Measurements from ENCODE around the gene ARHGAP42.

Gene ARHGAP42

DNA sequence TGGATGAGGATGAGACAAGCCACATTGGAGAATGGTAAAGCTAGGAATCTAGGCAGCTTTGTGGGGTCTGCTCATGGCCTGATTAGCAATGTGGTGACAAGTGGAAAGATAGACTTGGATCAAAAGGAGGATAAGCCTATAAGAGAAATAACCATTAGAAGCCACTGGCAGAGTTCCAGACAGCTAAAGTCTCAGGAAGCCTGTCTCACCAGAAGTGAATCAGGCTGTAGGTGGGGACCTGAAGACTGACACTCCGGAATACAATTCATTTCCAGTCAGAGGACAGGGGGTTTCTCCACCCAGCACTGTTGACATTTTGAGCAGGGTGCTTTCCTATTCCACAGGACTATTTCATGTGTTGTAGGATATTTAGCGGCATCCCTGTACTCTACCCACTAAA, 129.7 kb downstream of the ARHGAP42 start:
- H2AFZ ChIP-seq (ENCODE audit: low read depth, low read length): no peak overlapping the region
- DNase-seq: no peak

DNA sequence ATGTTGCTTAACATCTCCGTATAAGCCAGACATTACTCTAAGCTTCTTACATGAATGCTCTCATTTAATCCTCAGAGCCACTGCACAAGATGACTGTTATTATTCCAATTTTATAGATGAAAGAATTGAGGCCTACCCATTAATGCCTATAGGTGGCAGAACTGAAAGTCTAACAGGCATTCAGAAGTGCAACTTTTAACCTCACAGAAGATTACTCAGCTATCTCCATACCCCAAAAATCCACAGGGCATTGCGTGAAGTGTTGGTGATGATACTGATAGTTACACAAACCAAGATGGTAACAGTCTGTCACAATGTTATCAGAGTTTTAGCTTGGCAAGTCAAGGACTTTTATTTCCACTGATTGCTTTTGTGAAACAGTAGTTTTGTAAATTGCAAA, 130.5 kb downstream of the ARHGAP42 start:
- Histone ChIP-seq H3K36me3 (ENCODE audit: insufficient read depth, low read length) (no peaks in the 10 kb centered on the region), H2AFZ (ENCODE audit: low read depth, low read length) (no peak overlapping the region), H3K4me1 (ENCODE audit: insufficient read depth, low read length) (no peaks in the 10 kb centered on the region), H3K4me2 (ENCODE audit: insufficient read depth, low read length) (no peak overlapping the region), H4K20me1 (ENCODE audit: insufficient read depth, low read length) (no peaks in the 10 kb centered on the region), H3K79me2 (ENCODE audit: insufficient read depth, low read length) (no peaks in the 10 kb centered on the region), H3K9ac (ENCODE audit: low read depth, low read length) (no peak overlapping the region), H3K4me3 (ENCODE audit: low read depth in 1 of 2, low read length in 2 of 2) (no peak overlapping the region), H3K27me3 (ENCODE audit: insufficient read depth, low read length, poor library complexity) (no peaks in the 10 kb centered on the region), H3K9me3 (ENCODE audit: insufficient read depth, low read length, severe bottlenecking) (no peaks in the 10 kb centered on the region), H3K27ac (ENCODE audit: low read length) (no peak overlapping the region)
- DNase-seq: no peak
- no peak for ATAC-seq (ENCODE audit: insufficient read depth, low read depth)
- TF ChIP-seq EZH2 (IDR thresholded peaks at IDR 0.05; ENCODE audit: borderline replicate concordance, low read depth, low read length, severe bottlenecking): no peak
- TF ChIP-seq, protein P1, sequence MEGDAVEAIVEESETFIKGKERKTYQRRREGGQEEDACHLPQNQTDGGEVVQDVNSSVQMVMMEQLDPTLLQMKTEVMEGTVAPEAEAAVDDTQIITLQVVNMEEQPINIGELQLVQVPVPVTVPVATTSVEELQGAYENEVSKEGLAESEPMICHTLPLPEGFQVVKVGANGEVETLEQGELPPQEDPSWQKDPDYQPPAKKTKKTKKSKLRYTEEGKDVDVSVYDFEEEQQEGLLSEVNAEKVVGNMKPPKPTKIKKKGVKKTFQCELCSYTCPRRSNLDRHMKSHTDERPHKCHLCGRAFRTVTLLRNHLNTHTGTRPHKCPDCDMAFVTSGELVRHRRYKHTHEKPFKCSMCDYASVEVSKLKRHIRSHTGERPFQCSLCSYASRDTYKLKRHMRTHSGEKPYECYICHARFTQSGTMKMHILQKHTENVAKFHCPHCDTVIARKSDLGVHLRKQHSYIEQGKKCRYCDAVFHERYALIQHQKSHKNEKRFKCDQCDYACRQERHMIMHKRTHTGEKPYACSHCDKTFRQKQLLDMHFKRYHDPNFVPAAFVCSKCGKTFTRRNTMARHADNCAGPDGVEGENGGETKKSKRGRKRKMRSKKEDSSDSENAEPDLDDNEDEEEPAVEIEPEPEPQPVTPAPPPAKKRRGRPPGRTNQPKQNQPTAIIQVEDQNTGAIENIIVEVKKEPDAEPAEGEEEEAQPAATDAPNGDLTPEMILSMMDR (IDR thresholded peaks at IDR 0.05; ENCODE audit: borderline replicate concordance, extremely low read depth, low read length, poor library complexity, severe bottlenecking): no peak

More for the DNA sequence above, 129.7 kb downstream of the ARHGAP42 start:
- no peaks in the 10 kb centered on the region for H3K36me3 ChIP-seq (ENCODE audit: insufficient read depth, low read length)
- H3K9me3 ChIP-seq (ENCODE audit: insufficient read depth, low read length, severe bottlenecking): no peaks in the 10 kb centered on the region
- no peak overlapping the region for H3K27ac ChIP-seq (ENCODE audit: low read length)
- no peak overlapping the region for H3K4me3 ChIP-seq (ENCODE audit: low read depth in 1 of 2, low read length in 2 of 2)
- no peaks in the 10 kb centered on the region for H3K27me3 ChIP-seq (ENCODE audit: insufficient read depth, low read length, poor library complexity)
- H3K4me2 ChIP-seq (ENCODE audit: insufficient read depth, low read length): no peak overlapping the region
- H3K4me1 ChIP-seq (ENCODE audit: insufficient read depth, low read length): no peaks in the 10 kb centered on the region
- no peak for ATAC-seq (ENCODE audit: insufficient read depth, low read depth)
- no peak for TF ChIP-seq EZH2 (IDR thresholded peaks at IDR 0.05; ENCODE audit: borderline replicate concordance, low read depth, low read length, severe bottlenecking)
- TF ChIP-seq, protein P1 (IDR thresholded peaks at IDR 0.05; ENCODE audit: borderline replicate concordance, extremely low read depth, low read length, poor library complexity, severe bottlenecking): no peak
- no peaks in the 10 kb centered on the region for H4K20me1 ChIP-seq (ENCODE audit: insufficient read depth, low read length)
- H3K9ac ChIP-seq (ENCODE audit: low read depth, low read length): no peak overlapping the region
- no peaks in the 10 kb centered on the region for H3K79me2 ChIP-seq (ENCODE audit: insufficient read depth, low read length)

DNA sequence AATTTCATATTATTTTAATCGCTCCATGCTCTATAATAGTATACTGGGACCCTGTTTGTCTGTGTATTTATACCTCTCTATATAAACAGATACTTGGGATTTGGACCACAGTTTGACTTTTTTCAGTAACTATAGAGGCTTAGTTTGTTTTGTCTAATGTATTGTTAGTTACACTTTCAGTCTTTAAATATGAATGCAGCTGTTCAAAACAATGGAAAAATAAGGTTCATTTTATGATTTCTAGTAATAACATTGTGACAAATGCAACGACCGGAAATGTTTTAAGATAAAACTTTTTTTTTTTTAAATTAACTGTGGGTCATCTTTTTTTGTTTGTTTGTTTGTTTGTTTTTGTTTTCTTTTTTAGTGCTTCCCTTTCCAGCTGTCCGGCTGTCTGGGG, 133.5 kb downstream of the ARHGAP42 start:
- H2AFZ ChIP-seq (ENCODE audit: low read depth, low read length): no peak overlapping the region
- no peak for TF ChIP-seq EZH2 (IDR thresholded peaks at IDR 0.05; ENCODE audit: borderline replicate concordance, low read depth, low read length, severe bottlenecking)
- TF ChIP-seq, protein P1 (IDR thresholded peaks at IDR 0.05; ENCODE audit: borderline replicate concordance, extremely low read depth, low read length, poor library complexity, severe bottlenecking): no peak
- ATAC-seq (ENCODE audit: insufficient read depth, low read depth) (no peak), DNase-seq (no peak)
- H3K4me2 ChIP-seq (ENCODE audit: insufficient read depth, low read length): no peak overlapping the region
- no peaks in the 10 kb centered on the region for H3K4me1 ChIP-seq (ENCODE audit: insufficient read depth, low read length)
- H3K27ac ChIP-seq (ENCODE audit: low read length): no peak overlapping the region
- H3K9me3 ChIP-seq (ENCODE audit: insufficient read depth, low read length, severe bottlenecking): no peaks in the 10 kb centered on the region
- no peaks in the 10 kb centered on the region for H3K27me3 ChIP-seq (ENCODE audit: insufficient read depth, low read length, poor library complexity)
- no peaks in the 10 kb centered on the region for H3K79me2 ChIP-seq (ENCODE audit: insufficient read depth, low read length)
- H3K36me3 ChIP-seq (ENCODE audit: insufficient read depth, low read length): no peaks in the 10 kb centered on the region
- H4K20me1 ChIP-seq (ENCODE audit: insufficient read depth, low read length): no peaks in the 10 kb centered on the region
- no peak overlapping the region for H3K9ac ChIP-seq (ENCODE audit: low read depth, low read length)
- H3K4me3 ChIP-seq (ENCODE audit: low read depth in 1 of 2, low read length in 2 of 2): no peak overlapping the region

DNA sequence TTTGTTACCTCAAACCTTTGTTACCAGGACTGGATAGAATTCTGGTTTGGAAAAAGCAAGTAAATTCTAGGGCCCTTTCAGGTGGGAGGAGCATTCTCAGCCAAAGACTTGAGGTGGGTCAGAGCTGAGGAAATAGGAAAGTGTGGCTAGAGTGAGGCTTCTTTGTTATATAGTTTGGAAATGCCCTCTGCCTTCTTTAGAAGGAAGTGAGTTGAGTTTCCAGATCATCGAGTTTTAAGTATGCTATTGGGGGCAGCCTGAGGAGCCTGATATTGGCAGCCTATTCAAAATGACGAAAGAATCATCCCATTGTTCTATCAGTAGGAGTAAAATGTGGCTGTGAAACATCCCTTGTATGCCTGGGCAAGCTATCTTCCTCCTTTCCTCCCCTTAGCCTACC, 134.1 kb downstream of the ARHGAP42 start:
- DNase-seq: no peak
- no peaks in the 10 kb centered on the region for H3K4me1 ChIP-seq (ENCODE audit: insufficient read depth, low read length)
- no peak for TF ChIP-seq EZH2 (IDR thresholded peaks at IDR 0.05; ENCODE audit: borderline replicate concordance, low read depth, low read length, severe bottlenecking)
- TF ChIP-seq, protein P1 (IDR thresholded peaks at IDR 0.05; ENCODE audit: borderline replicate concordance, extremely low read depth, low read length, poor library complexity, severe bottlenecking): no peak

More for the DNA sequence above, 134.1 kb downstream of the ARHGAP42 start:
- Histone ChIP-seq H2AFZ (ENCODE audit: low read depth, low read length) (no peak overlapping the region), H3K9ac (ENCODE audit: low read depth, low read length) (no peak overlapping the region), H3K4me3 (ENCODE audit: low read depth in 1 of 2, low read length in 2 of 2) (no peak overlapping the region), H3K79me2 (ENCODE audit: insufficient read depth, low read length) (no peaks in the 10 kb centered on the region), H3K36me3 (ENCODE audit: insufficient read depth, low read length) (no peaks in the 10 kb centered on the region), H3K27ac (ENCODE audit: low read length) (no peak overlapping the region), H3K9me3 (ENCODE audit: insufficient read depth, low read length, severe bottlenecking) (no peaks in the 10 kb centered on the region), H4K20me1 (ENCODE audit: insufficient read depth, low read length) (no peaks in the 10 kb centered on the region), H3K4me2 (ENCODE audit: insufficient read depth, low read length) (no peak overlapping the region), H3K27me3 (ENCODE audit: insufficient read depth, low read length, poor library complexity) (no peaks in the 10 kb centered on the region)
- ATAC-seq (ENCODE audit: insufficient read depth, low read depth): no peak

Measured in DND-41 (cell line).